Renal pelvis (tissue), 4 donors: ENCODE measurements around the gene HECW1. TPM values are rescaled to one million over a fixed set of nuclear protein-coding genes. Genes with fewer than 3 reads are reported as not detected.

ENCODE experiments used
- DNase-seq: peaks from one replicate; pipeline ENCODE4 v3.0.0-alpha.2; 2013
- polyA plus RNA-seq, 3 donors: library from polyadenylated mRNA; unstranded; fragments of 120-200 nt; gene quantifications; one replicate each; pipeline ENCODE4 v1.2.1, GENCODE V29; 2013; ENCODE audit not compliant: insufficient read length in 3 of 3

The HECW1 gene
- polyA plus RNA-seq, 3 donors = 6.4 to 8.3 (median 7.7) TPM

DNA sequence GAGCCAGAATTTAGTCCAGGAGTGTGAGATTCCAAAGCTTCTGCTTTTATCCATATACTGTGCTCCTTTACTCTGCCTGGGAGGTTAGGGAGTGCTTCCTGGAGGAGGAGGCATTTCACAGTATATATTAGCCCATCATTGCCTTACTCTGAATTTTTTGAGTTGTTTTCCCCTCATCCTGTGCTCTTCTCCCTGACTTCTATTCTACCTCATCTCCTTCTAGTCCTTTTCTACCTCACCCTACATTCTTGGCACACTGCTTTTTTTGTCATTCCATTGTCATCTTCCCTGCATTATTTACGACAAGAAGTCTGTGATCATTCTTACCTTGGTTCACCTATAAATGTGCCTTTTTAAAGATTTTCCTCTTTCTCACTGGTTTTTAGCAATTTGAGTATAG lies 491.8 kb downstream of the HECW1 start:
- DNase-seq = no peak

DNA sequence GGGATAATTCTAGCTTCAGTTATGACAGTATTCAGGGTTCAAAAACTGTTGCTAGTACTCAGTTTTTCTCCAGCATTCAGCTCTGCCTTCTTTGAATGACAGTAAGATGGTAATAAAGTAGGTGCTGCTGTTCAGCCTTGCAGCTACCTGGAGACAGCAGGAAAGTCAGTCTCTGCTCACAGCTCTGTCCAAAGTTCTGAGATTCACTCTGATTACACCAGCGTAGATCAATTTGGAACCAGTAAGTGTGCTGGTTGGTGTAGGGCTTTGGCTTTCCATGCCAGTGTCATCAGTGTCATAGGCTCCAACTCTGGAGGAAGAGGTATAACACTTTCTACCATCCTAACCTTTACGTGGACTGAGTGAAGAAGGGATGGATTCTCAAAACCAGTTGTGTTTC lies 496.6 kb downstream of the HECW1 start:
- DNase-seq = no peak

DNA sequence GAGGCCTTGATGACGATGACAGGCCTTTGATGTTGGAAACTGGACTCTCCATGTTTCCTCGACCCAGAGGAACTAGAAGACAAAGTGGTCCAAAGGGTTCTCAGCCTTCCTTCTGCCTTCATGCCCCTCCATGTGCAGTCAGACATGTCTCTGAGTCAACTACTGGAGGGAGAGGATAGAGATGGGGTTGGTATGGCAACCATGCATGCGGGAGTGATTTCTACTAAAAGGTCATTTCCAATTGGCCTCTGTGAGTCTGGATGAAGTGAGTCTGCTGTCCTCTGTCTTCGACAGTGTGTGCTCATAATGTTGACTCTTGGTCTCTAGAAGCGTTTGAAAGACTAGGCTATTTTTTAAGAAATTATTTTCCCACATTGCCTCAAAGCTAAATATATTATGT lies 499.7 kb downstream of the HECW1 start:
- no peak for DNase-seq

DNA sequence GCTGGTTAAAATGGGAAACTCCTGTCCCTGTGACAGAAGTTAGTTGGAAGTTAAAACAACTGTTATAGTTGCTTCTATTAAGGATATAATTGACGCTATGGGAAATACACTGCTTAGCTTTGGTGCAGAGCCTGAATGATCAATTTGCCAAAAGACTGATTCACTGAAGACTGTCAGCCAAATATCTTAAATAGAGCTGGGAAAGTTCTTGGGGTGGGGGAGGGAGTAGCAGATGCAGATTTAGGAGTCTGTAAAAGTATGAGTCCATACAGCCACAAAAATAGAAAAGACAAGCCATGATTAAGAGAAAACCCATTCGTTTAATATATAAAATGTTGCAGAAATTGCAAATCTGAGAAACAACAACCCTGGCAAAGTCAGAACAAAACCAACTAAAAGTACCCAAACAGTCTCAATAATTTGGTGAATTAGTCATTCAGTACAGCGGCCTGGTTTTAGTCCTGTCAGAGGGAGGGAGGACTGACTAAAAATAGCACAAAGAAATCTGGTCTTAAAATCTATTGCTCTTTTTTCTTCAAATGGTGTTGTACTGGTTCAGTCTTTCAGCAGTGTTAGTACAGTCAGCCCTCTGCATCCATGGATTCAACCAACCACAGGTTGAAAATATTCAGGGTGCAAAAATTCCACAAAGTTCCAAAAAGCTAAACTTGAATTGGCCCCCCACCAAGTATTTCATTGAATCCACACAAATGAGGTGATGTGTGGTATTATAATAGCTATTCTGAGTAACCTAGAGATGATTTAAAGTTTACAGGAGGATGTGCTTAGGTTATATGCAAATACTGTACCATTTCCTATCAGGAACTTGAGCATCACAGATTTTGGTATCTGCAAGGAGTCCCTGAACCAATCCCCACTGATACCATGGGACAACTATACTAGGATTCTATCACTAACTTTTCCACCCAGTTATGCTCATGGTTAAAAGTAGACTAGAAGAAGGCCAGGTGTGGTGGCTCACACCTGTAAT lies 500.4 kb downstream of the HECW1 start:
- DNase-seq = no peak

Other genes with a start within 250 kb of the HECW1 start
- gene C7orf25, start 200.6 kb upstream of the HECW1 start, polyA plus RNA-seq = 1 to 10 TPM; 5.3 to 6.7 (median 6.0) TPM
- 100 to 1,000 TPM; 248 to 284 (median 277) TPM for gene PSMA2, start 180.5 kb upstream of the HECW1 start, polyA plus RNA-seq
- 100 to 1,000 TPM in 1 of 3 donors, 10 to 100 TPM in 2; 94.2 to 104 (median 97.8) TPM for gene MRPL32, start 180.3 kb upstream of the HECW1 start, polyA plus RNA-seq